GM18498 (cell line): ENCODE results near the gene HSD17B13.
"Not testable (repeated sequence)": the region's sequence is repeated elsewhere in the genome, so short reads cannot be mapped to it uniquely, and the experiment has no call there.

Source experiments
- ATAC-seq: cut with Tn5 transposase; IDR thresholded peaks from one replicate; pipeline ENCODE4 v1.9.1; 2021; ENCODE audit warnings: mild to moderate bottlenecking, moderate library complexity; ENCODE audit not compliant: unreplicated experiment

Gene HSD17B13

DNA sequence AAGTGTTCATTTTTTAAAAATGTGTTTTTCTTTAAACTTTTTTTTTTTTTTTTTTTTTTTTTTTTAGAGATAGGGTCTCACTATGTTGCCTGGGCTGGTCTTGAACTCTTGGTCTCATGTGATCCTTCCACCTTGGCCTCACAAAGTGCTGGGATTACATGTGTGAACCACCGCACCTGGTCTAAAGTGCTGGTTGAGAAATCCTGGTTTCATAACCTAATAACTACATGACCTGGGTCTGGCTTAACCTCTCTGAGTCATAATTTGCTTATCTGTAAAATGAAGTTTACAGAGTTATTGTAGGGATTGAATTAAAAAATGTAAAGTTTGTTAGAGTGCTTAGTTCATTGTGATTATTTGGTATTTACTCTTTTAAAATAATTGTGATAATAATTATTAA, 5.2 kb downstream of the HSD17B13 start:
- ATAC-seq: no peak

DNA sequence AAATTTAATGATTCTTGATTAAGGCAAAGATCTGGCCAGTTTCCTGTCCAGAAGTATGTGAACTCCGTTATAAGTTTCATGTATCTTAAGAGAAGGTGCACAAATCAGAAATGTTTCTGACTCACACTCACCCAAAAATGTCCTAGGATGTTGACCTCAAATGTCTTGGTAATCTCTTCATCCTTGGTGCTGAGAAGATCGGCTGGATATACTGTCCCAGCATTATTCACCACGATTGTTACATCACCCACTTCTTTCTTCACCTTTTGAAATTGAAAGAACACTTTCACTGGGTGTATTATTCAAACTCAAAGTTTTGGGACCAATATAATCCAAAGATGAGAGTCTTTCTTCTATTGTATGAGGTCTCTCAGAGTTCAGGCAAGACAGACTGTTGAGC, 5.7 kb downstream of the HSD17B13 start:
- ATAC-seq: no peak

DNA sequence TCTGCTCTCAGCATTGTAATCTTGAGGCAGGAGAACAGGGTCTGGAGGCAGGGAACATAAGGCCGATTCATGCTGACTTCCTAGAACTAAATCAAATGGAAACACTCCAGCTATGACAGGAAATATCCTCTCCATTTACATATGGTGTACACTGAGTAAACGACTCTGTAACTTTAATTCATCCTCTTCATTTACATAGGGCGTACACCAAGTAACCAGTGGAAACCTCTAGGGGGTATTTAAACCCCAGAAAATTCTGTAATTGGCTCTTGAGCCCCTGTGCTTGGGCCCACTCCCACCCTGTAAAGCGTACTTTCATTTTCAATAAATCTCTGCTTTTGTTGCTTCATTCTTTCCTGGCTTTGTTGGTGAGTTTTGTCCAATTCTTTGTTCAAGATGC, 7.7 kb downstream of the HSD17B13 start:
- not testable (repeated sequence) for ATAC-seq

DNA sequence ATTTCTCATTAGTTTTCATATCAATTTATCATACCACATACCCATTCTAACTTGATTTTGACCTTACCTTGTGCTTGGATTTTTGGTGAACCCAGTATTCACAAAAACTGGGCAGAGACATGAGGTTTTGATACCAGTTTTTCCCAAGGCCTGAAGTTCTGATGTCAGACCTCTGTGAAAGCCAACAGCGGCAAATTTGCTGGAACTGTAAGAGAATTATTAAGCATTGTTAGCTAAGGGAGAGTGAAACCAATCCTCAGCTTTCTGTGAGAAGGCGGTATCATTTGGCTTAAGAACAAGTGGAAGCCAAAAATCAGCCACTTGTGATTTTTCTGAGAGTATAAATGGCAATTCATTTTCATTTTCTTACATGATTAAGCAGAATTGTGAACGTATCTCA, 8.9 kb downstream of the HSD17B13 start:
- ATAC-seq: no peak

DNA sequence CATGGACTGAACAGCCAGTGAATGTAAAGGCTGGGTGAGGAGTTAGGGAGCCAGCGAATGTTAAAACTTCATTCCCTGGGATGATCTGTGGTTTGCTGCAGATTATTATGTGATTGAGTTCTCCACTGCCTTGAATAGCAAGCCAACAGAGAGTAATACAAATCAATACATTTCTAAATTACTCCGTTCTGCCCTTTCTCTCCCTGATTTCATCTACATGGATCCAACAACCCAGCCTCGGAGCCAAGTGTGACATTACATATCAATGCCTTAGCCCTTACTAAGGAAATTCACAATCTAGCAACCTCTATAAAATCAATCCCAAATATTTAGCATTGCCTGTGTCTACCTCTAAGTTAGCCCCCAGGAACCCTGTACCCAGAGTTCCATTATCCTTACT, 11.0 kb downstream of the HSD17B13 start:
- ATAC-seq: no peak

DNA sequence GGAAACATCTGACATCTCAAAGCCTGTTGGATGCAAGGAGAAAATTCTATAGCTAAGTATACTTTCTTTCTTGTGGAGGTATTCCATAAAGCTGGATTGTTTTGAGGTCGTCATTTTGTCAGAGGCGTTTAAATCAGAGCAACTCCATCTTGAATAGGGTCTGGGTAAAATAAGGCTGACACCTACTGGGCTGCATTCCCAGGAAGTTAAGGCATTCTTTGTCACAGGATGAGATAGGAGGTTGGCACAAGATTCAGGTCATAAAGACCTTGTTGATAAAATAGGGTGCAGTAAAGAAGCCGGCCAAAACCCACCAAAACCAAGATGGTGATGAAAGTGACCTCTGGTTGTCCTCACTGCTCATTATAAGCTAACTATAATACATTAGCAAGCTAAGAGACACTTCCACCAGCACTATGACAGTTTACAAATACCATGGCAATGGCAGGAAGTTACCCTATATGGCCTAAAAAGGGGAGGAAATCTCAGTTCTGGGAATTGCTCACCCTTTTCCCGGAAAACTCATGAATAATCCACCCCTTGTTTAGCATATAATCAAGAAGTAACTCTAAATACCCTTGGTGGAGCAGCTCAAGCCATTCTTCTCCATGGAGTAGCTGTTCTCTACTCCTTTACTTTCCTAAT, 11.9 kb downstream of the HSD17B13 start:
- ATAC-seq: no peak

DNA sequence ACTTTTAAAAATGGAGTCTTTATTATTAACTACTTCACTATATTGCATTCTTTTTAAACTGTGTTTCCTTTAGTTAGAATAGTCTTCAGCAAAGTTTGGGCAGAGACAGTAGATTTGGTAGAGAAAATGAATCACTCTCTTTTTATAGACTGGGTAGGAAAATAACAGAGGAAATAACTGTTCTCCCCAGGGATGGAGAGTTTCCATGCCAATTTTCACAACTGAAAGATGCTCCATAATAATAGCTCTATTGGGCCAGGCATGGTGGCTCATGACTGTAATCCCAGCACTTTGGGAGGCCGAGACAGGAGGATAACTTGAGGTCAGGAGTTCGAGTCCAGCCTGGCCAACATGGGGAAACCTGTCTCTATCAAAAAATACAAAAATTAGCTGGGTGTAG, 13.1 kb downstream of the HSD17B13 start:
- ATAC-seq: no peak

DNA sequence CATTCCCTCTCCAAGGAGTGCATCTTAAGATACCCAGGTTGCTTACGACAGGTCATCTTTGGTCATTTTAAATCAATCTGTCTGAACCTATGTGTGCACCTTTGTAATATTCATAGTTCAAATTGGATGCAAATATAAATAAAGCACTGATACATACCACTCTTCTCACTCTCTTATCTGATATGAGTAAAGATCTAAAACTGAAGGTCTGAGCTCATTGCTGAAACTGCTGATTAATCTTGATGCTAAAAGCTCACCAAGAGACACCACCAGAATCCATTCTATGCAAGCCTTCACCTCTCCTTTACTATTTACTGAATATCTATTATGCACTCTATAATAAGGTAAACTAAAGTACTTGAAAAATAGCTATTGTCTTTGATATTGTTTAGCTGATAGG, 16.6 kb downstream of the HSD17B13 start:
- ATAC-seq: no peak

DNA sequence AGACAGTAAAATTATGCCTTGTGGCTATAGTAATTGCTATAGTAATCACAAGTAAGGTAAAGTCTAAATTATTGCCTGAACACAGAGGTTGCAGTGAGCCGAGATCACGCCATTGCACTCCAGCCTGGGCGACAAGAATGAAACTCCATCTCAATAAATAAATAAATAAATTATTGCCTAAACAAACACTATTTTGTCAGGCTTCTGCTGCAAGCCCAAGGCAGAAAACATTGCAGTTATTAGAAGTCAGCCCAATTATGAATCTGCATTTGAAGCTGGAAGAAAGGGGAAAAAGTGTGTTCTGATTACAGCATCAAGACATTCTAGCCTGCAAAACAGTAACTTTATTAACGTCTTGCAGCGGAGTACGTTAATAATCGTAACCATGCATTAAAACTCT, 17.1 kb downstream of the HSD17B13 start:
- no peak for ATAC-seq

DNA sequence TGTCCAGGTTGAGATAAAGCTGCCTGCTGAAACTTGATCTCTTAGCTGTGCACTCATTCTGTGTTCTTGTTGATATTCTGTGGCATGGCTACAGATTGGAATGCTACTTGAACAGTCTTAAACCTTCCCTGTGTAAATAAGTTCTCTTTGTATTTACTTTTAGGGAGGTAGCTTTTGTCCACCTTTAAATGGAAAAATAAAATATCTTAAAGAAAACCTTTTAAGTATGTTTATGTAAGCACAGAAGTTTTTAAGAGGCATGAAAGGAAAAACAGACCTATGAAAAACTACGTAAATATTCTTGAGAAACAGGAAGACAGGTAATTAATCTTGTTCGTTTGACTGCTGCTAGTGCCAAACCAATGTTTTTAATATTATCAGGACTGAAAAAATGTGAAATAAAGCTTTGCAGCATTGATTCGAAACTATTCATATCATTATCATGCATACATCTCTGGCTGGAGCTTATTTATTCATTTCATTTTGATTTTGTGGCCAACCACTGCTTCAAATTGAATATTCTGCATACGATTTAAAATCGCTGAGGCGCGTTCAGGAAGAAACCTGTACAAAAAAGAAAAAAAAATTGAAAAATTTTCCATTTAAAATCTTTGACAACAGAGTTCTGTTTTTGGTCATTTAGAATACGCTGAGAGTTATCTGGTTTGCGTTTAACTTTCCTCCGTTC, 17.8 kb downstream of the HSD17B13 start:
- no peak for ATAC-seq

DNA sequence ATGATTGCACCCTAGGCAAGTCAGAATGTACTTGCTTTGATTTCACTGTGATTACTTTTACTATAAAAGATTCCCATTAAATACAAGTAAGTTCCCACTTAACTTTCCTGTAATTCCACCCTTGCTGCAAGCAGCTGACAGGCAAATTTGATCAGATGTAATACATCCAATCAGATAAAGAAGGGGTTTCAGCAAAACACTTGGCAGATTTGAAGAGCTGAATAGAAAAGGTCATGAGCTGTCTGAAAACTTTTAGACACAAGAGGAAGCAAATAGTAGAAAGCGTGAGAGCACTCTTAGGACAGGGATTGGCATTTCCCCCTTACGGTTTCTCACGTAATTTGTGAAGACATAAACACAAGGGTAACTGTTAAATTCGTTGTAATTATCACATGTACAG, 22.8 kb downstream of the HSD17B13 start:
- ATAC-seq: no peak

DNA sequence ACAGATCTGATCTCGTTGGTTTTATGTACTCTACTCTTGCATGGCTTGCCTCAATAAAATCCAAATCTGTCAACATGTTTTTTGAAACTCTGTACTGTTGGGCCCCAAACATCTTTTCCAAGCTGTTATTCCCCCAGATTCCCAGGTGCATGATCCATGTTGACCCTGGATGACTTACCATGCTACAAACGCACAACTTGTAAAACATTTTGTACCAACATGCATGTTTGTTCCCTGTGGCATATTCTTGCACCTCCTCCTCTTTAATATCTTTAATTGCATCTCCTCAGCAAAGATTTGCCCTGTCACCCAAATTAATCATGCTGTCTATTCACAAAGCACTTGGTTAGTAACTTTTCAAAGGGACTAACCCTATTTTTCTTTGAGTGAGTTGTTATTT, 24.3 kb downstream of the HSD17B13 start:
- ATAC-seq: no peak

DNA sequence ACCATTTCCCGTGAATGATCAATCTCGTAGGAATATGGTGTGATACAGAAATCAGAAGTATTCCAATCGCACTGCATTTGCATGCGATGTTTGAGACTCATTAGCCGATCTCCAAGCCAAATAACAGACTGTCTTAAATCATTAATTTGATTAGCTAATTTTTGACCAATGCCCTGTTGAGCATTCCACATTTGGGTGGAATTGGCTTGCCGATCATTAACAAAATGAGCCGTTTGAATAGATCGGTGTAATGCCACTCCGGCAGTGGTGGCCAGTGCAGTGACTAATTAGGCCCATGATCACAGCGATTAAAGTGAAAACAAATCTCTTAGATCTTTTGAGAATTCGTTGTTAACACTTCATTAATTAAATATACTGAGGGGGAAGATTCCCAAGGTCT, 27.8 kb downstream of the HSD17B13 start:
- ATAC-seq: not testable (repeated sequence)

DNA sequence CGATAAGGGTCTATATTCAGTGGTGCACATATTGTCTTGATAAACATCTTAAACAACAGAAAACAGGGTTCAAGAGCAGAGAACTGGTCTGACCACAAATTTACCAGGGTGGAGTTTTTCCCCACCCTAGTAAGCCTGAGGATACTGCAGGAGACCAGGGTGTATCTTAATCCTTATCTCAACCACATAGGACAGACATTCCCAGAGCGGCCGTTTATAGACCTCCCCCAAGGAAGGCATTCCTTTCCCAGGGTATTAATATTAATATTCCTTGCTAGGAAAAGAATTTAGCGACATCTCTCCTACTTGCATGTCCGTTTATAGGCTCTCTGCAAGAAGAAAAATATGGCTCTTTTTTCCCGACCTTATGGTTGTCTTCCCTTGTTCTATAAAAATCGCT, 28.8 kb downstream of the HSD17B13 start:
- ATAC-seq: not testable (repeated sequence)

DNA sequence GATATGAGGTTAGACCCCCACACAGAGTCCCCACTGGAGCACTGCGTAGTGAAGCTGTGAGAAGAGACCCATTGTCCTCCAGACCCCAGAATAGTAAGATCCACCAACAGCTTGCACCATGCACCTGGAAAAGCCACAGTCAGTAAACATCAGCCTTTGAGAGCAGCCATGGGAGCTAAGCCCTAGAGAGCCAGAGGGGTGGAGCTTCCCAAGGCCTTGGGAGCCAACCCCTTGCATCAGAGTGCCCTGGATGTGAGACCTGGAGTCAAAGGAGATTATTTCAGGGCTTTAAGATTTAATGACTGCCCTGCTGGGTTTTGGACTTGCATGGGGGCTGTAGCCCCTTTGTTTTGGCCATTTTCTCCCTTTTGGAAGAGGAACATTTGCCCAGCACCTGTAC, 35.7 kb downstream of the HSD17B13 start:
- no peak for ATAC-seq

DNA sequence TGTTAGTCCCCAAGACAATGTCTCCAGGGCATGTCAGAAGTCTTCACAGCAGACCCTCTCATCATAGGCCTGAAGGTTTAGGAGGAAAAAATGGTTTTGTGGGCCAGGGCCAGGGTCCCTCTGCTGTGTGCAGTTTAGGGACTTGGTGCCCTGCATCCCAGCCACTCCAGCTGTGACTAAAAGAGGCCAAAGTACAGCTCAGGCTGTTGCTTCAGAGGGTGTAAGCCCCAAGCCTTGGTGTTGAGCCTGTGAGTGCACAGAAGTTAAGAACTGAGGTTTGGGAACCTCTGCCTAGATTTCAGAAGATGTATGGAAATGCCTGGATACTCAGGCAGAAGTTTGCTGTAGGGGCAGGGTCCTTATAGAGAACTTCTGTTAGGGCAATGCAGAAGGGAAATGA, 38.4 kb downstream of the HSD17B13 start:
- ATAC-seq: not testable (repeated sequence)

DNA sequence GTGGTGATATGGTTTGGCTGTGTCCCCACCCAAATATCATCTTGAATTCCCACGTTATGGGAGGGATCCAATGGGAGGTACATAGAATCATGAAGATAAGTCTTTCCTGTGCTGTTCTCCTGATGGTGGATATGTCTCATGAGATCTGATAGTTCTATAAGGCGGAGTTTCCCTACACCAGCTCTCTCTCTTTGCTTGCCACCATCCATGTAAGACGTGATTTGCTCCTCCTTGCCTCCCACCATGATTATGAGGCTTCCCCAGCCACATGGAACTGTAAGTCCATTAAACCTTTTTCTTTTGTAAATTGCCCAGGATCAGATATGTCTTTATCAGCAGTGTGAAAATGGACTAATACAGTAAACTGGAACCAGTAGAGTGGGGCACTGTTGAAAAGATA, 39.5 kb downstream of the HSD17B13 start:
- ATAC-seq: no peak

DNA sequence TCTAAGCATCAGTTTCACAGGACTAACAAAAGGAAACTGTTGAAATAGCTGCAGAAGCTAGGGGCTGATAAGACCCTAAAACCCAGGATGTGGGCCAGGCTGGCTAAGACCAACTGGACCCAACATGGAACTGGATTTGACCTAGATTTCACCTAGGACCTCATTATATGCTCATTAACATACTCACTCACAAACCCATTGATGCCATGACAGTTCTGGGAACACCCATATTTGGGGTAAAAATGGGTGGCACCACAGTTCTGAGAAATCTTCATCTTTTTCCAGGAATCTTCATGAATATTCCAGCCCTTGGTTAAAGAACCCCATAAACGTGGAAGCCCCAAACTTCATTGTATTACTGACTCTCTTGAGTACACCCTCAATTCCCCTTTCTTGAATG, 41.1 kb downstream of the HSD17B13 start:
- ATAC-seq: no peak

DNA sequence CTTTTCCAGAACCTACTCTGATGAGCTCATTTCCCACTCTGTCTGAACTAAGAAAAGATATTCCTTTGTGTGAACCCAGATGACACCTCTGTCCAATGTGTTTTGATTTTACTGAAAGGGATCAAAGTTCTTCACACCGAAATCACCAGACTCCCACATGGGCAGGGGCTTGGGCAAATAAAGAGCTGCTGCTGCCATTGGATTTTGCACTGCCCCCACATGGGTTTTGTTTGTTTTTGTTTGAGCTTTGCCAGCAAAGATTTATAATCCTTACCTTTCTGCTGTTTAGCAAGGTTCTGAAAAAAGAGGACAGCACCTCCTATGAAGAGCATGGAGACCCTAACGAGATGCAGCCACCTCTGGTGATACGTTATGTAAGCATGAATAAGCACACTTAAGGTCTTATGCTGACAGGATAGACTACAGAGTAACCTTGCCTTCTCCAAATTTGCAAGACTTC, 44.3 kb downstream of the HSD17B13 start:
- ATAC-seq: no peak

DNA sequence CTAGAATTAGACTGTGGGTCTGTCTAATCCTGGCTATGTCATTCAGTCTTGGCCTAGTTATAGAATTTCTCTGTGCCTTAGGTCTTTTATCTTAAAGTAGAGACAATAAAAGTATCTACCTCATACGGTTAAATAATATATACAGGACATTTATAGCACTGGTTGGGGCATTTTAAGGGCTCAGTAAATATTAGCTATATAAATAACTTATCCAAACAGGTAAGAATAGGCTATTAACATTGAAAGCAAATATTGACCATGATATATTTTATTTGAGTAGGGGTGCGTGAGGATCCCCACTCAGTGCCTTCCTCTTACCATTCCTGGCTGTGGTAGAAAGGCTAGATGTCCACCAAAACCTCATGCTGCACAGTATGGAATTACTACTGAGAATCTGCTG, 47.4 kb downstream of the HSD17B13 start:
- no peak for ATAC-seq

DNA sequence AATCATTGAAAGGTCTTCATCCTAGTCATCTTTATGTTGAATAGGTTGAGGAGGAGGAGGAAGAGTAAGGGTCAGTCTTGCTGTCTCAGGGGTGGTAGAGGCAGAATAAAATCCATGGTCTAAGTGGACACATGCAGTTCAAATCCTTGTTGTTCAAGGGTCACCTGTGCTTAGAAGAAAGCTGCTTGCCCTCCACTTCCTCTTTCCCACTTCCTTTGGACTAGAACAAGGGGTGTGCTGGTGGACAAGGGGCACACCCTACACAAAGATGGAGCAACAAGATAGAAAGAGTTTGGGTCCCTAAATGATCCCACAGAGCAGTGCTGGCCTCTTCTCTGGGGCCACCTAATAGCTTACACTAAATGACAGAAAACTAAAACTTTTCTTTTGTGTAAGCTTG, 47.9 kb downstream of the HSD17B13 start:
- ATAC-seq: no peak

DNA sequence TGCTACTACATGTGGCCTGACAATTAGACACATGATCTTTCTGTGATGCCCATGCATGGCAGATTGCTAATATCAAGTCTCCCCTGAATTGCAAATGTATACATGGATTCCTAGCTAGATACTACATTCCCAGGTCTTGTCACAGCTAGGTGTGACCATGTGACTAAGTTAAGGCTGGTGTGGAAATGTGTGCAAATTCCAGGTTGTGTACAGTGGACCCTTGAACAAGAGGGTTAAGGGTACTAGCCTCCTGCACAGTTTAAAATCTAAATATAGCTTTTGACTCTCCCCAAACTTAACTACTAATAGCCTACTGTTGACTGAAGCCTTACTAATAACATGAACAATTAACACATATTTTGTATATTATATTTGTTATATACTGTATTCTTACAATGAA, 48.4 kb downstream of the HSD17B13 start:
- ATAC-seq: no peak

DNA sequence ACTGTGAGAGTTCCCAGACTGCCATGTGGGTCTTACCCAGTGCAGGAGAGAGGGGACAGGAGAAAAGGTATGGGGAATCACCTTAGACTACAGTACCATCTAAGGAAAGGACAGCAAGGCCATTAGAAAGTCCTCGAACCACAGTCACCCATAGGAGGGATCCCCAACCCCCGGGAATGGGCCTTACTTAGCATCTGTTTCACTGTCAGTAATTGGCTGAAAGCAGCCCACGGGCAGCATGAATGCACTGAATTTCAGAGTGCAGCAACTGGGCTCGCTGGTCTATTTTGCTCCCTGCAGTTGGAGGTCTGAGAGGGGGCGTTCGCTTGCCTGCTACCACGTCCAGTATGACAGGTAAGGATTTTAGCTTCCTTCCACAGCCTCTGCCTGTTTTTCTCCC, 51.9 kb downstream of the HSD17B13 start:
- no peak for ATAC-seq
